Fibroblast of the conjunctiva (primary cell): ENCODE data around the gene CMTM7.
A peak's percentile ranks its signal among the peaks of the same experiment; 100 is the strongest.

Experiments used
- DNase-seq: peaks from one replicate; pipeline ENCODE4 v3.0.0-alpha.2; 2010; ENCODE audit warnings: low read depth

CMTM7 gene

DNA sequence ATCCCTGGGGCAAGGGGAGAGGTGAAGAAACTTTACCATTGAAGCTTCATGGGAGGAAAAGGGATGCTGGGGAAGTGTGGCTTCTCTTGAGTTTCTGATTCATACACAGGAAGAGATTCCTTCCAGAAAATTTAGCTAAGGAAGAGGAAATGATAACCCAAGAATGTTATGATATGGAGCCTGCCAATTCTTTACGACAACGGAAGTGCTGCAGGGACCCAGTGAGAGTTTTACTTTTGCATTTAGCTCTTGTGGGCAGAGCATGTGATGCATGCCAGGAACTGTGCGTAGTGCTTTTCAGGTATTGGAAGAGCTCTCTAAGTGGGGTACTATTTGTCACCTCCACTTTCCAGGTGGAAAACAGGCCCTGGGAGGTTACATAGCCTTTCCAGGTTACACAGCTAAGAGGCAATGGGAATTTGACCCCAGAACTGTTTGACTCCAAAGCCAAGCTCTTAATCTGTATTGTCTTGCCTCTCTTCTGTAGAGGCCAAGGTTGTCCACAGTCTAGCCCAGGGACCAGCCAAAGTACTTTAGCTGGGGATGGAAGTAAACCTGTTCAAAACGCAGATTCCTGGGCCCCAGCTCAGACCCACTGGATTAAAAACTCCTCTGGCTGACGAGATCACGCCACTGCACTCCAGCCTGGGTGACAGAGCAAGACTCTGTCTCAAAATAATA, 23.0 kb downstream of the CMTM7 start:
- DNase-seq, result no peak

DNA sequence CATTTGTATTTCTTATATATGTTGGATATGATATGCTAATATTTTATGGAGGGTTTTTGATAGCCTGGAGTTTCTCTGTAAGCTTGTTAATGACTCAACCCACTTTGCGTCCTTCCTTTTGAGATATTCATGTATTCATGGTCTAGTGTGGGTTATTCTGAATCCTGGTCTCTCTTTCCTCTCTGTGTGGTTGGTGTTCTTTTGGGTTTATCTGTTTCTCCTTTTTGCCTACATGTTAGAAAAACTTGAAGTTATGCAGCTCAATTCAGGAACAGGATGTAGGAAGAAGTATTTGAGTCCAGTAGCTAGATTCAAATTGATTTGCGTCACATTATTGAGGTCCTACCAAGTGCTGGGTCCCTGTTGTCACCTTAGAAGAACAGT, 28.1 kb downstream of the CMTM7 start:
- no peak for DNase-seq

DNA sequence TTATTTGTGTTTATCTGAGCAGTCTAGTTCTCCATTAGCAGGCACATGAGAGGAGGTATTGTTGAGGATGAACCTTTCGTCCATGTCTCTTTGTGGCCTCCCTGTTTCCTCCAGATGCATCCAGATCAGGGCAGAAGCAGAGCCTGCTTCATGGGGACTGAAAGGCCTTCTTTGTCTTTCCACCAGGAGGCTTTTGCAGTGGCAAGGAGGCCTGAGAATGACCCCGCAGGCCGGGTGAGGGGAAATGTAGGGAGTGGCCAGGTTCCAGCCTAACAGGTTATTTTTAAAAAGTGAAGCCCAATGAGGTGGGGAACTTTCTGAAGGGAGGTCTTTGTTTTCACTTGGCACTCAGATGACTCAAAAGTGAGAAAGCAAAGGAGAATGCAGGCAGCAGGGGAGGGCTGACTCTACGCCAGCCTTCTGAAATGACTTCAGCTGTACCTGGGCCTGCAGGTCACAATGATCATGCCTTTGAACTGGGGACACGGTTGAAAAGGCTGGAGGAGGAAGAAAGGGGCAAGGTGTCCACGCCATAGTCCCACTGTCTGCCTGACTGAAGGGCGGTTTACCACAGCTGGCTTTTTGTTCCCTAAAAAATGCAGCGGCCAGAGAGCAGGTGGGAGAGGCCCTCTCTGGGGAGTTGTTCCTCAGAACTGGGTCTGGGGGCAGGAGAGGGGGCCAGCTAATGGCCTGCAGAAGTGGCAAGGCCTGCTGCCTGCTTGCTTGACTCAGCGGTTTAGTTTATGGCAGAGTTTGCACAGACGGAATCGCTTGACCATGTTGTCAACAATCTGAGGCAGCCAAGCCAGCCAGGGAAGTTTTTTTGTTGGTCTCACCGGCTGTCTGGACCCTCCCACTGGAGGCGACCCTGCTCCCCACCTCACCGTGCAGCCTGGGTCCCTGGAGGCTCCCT, 28.7 kb downstream of the CMTM7 start:
- DNase-seq, result no peak

DNA sequence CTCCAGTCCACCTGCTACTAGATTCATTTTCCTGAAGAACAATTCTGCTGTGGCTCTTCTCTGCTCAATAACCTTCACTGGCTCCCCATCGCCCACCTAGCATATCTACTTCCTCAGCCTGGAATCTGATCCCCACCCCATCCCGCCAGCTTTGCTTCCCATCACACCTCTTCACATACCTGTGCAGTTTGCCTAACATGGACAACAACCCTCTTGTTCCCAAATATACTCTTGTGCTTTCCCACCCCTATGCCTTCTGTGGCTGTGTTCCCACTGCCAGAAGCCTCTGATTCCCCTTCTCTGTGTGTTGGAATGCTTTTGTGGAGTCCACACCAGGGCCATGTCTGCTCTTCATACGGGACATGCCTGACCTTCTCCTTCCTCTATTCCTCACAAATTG, 29.5 kb downstream of the CMTM7 start:
- no peak for DNase-seq

DNA sequence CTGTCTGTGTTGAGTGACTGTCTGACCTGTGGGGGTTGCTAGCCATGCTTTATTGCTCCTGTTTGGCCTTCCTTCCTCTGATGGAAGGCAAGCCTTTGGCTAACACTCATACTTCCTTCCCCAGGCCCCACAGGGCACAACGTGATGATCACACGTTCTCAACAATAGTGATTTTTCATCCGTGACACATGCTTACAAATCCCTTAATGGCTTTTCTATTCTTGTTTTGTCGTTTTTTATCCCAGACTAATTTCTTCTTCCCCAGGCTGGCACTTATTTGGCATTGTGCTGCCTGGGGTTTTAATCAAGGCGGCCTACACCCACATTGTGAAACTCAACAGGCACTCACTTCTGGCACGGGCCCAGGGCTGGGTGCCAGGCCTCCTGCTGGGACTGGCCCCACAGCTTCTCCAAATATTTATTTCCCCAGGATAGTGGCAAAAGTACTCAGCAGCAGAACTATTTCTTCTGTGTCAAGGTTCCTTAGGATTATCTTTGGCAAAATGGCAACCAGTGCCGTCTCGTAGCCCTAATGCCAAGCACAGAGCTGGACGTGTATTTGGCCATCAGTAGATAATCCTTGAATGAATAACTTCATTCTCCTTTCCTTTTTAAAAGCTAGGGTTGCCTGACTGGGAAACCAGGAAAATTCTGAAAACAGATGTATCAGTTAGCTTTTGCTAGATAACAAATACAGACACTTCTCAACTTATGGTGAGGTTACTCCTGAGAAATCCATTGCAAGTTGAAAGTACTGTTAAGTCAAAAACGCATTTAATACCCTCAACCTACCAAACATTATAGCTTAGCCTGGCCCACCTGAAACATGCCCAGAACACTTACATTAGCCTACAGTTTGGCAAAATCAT, 30.6 kb downstream of the CMTM7 start:
- DNase-seq, result peak; percentile 80

DNA sequence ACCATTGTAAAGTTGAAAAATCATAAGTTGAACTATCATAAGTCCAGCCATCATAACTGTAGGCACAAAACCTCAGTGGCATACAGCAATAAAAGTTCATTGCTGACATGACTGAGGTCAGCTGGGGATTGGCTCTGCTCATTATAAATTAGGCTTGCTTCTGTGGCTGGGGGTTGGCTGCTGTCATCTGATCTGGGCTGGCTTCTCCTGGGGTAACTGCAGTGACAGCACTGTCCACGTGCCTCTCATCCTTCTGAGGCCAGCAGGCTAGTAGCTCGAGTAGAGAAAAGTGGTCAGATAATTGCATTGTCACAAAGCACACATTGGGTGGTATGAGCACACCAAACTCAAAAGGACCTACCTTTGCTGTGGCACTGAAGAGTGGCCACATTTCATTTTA, 31.3 kb downstream of the CMTM7 start:
- DNase-seq, result no peak

DNA sequence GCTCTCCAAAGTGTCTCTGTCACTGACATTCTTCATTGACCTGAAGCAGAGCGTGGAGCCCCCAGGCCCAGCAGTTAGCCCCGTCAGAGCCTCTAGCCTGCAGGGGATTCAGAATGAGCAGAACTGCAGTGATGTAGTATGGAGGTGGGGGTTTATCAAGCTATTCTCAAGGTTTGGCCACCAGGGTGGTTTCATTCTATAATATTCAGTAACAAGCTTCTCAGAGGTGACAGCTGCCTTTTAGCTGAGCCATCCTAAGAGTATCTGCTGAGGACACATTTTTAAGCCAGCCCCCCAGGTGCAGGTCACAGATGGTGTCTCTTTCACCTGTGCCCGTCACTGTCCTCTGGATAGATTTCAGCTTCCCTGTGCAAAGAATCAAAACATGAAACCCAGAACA, 31.9 kb downstream of the CMTM7 start:
- DNase-seq, result no peak

DNA sequence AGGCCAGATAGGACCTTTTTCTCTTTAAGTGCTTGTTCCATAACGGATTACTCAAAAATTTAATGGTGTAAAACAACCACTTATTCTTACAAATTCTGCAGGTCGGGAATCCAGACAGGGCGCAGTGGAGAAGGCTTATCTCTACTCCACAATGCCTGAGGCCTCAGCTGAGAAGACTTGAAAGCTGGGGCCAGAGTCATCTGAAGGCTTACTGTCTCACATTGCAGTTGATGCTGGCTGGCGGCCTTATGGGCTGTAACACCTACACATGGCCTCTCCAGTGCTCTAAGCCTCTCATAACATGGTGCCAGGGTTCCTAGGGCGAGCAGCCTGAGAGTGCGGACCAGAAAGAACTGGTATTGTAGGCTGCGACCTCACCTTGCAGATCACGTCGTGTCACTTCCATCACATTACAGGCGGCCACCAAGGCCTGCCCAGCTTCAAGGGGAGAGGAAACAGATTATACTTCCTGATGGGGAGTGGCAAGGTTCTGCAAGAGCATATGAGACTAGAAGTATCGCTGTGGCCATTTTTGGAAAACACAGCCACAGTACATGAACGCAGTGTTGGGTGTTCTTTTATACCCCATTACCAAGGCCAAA, 32.4 kb downstream of the CMTM7 start:
- DNase-seq, result no peak

DNA sequence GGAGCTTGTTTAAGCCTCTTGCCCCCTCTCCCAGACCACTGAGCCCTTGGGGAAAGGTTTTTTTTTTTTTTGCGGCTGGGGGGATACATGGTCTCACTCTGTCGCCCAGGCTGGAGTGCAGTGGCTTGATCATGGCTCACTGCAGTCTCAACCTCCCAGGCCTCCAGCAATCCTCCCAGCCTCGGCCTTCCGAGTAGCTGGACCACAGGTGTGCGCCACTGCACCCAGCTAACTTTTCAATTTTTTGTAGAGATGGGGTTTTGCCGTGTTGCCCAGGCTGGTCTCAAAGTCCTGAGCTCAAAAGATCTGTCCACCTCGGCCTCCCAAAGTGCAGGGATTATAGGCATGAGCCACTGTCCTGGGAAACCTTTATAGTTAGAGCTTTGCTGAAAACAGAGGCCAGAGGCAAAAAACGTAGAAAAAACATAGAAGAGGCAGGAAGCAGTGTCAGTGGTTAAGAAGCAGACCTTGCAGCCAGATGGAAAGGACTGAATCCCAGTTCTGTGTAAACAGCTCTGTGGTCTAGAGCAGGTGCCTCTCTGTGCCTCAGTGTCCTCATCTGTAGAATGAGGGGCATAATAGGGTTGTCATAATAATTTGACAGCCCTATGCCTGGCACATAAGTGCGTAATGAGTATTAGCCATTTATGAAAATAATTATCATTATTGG, 33.1 kb downstream of the CMTM7 start:
- DNase-seq, result no peak

DNA sequence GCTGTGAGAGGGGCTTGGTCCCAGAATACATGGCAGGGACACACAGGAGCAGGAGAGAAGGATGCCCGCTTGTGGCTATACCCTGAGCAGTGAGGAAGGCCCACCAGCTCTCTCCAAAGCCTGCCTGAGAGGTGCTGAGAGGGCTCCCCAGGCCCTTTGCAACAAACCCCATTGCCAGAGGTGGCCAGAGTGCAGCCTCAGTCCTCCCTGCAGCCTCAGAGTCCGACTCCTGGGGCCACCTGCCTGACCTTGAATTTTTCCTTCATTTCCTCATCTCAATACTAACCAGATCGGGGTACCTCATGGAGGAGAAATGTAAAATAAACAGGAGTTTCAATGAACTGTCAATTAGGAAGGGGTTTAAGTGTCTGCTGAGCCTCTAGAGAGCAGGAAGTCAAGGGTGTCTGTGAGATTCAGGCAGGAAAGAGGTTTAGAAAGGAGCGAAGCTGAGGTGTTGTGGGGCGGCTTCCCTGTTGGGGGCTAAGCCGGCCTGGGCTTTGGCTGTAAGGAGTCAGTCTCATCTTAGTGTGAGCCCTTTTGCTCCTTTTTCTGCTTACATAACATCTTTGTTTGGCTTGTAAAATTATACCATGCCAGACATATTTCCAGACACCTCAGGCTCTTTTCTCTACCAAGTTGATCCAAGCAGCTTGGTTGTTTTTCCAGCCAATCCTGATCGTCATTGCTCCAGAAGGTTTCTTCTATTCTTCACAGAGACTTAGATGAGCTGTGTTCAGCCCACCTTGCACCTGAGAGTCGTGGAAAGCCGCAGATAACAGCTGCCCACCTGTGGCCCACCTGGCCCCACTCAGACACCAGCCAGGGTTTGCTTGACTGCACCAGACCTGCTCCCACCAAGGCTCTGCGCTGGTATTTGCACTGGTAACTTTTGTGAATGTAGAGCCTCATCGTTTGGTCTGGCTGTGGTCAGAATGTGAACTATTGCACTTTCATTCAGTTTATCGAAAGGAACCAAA, 36.7 kb downstream of the CMTM7 start:
- no peak for DNase-seq

DNA sequence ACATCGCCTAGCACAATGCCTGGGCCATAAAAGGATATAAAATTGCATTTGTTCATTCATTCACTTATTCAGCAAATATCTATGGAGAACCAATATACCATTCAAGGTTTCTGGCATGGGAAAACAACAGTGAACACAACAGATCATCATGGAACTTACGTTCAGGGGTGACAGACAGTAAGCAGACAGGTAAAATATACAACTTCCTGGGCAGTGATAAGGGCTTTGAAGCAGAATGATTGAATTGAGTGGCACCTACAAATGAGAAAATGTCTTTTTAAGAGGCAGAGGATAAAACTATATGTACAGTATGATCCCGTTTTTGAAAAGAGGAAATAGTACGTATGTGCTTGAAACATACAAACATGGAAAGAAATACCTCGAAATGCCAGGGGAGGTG, 39.2 kb downstream of the CMTM7 start:
- no peak for DNase-seq

DNA sequence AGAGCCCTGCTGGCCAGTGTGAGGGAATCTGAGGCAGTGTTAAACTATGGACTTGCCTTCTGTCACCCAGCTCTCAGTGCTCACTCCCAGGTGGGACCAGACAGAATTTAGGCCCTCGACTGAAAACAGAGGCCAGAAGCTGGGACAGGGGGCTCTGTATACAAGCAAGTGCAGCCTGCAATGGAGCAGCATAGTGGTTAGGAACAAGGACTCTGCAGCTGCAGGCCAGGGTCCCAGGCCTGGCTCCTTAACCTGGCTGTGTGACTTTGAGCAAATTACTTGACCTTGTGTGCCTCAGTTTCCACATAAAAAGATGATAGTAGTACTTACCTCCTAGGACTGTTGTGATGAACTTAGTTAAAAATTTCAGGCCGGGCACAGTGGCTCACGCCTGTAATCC, 39.8 kb downstream of the CMTM7 start:
- no peak for DNase-seq

DNA sequence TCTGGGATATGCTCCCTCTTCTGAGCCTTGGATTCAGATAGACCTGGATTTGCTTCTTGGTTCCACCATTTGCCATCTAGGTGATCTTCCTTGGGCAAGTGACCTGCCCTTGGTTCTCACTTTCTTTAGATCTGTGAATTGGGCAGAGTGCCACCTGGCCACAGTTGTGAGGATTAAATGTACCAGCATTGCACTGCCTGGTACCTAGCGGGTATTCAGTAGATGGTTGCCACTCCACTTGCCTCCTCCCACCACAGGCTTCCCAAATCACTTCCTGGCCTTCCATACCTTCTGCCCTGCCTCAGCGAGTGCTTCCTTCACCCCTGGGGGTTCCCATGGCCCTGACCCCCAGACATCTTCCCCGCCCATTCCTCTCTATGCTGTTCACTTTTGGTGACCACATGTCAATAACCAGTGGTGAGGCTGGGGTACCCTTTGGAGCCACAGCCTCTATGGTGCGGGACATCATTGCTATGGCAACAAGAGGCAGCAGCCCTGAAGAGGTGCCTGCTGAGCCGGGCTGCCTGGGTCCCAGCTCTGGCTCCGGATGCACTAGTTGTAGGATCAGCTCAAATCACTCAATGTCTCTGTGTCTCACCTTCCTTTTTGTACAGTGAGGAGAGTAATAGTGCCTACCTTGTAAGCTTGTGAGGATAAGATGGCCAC, 40.5 kb downstream of the CMTM7 start:
- no peak for DNase-seq

DNA sequence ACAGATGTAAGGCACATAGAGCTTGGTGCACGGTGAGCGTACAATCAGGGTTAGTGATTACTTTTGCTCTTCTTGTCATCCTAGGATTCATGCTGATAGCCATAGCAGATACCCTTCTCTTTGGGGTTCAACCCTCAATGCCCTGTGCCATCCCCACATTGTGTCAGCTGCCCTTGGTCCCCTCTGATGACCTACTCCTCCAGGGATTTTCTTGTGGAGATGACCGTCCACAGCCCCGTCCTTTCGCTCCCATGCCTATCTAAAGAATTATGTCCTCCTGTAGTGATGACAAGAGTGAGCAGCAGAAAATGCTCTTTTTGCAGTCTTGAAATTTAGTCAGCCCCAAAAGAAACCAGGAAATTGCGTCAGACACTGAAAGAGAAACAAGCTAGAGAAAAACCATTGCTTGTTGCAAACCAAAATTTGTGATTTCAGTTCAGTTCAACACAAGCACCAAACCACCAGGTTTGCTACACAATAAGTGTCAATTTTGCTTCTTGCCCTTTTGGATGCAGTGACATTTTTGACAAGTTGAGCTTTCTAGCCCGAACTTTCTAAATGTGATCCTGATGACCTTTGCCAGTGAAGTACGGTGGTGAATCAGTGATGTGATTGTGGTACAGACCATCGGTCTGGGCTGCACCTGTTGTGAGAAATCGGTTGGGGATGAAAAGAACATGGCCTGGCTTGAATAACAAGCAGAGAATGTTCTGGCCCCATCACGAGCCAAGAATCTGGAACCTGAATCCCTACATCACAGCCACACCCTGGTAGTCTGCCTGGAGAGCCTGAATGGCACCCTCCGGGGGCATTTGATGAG, 41.3 kb downstream of the CMTM7 start:
- DNase-seq, result no peak

DNA sequence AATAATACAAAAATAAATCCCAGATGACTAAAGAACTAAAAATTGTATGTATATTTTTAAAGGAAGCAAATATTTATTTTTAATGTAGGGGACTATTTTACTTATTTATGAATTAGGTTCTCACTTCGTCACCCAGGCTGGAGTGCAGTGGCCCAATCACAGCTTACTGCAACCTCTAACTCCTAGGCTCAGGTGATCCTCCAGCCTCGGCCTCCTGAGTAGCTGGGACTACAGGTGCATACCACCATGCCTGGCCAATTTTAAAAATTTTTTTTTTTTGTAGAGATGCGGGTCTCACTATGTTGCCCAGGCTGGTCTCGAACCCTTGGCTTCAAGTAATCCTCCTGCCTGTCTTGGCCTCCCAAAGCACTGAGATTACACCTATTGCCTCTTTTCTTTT, 42.6 kb downstream of the CMTM7 start:
- no peak for DNase-seq

DNA sequence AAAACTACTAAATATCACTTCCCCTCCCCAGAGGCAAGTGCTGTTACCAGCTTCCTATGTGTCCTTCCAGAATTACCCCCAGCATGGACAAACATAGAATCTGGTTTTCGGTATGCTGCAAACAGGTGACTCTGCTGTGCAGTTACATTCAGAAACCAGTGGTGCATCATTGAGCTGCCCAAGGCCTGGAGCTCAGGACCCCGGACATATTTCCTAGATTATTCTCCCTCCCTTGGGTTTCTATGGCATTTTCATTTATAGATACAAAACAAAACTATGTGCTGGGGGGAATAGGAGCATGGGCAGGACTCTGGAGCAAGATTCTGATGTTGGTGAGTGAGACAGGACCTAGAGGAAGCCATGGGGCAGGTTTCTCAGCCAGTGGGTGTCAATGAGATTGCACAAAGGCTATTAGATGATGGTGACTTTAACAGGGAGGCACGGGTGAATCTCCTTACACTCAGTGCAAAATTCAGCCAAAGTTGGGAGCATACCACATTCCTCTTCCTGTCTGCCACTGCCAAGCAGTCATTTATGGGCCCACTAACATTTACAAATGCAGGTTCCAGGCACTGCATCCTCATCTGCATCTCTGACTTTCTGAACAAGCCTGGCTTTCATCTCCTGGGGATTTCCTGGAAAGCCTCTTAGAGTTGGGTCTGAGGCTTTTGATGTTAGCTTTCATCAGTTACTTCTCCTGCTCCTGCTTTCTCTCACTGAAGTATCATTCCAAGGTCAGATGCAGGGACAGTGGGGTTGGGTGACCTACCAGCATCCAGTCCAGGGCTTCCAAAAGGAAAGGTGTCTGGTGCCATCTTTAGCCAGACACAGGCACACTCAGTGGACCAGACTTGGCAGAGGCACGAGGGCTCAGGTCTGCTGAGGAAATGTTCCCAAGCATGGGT, 44.5 kb downstream of the CMTM7 start:
- no peak for DNase-seq

DNA sequence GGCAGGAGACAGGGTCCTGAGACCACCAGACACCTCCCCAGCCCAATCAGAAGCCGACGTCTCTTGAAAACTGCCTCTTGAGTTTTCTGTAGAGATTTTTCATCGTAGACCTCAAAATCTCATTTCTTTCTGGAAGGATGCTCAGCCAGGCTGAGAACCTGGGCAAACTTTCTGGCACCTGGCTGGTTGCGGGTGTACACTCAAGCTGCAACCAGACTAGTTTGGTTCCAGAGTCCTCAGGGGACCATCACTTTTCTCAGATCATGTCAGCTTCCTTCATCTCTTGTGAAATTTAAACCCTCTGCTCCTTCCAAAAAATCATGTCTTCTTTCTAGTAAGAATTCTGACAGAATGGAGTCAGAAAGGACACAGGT, 45.1 kb downstream of the CMTM7 start:
- DNase-seq, result no peak

DNA sequence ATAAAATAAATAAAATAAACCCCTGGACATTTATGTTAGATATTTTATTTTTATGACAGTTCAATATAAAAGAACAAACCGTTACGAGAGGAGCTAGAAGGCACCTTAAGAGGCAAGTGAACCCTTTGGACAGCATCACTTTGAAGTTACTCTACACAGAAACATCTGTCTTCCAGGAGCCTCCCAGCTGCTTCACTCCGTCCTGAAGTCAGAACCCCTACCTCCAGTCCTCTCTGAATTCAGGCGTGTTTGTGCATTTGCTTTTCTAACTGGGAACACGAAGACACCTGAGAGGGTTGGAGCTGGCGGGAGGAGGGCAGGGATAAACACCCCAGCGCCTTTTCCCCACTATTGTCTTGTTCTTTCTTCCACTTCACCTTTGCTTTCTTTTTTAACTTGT, 46.2 kb downstream of the CMTM7 start:
- no peak for DNase-seq
